Measurements from ENCODE around the gene PSMB9.
A peak's percentile ranks its signal among the peaks of the same experiment; 100 is the strongest.

PSMB9 gene

DNA sequence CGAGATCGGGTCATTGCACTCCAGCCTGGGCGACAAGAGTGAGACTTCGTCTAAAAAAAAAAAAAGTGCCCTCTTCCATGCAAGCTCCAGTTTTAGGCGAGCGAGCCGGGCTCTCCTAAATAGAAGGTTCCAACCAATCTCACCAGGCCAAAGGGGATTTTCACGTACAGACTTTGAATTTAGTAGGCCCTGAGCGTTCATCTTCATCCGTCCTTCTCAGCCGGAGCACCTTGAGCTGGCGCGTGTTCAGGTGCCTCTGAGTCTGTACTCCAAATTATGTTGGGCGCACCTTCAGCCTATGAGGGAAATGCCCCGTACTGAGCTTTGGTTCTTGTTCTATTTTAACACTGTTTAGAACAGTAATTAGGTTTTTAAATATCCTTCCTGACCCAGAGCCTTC lies 14.6 kb upstream of the PSMB9 start:
- DNase-seq (ENCODE audit: low read depth, low spot score) = no peak

DNA sequence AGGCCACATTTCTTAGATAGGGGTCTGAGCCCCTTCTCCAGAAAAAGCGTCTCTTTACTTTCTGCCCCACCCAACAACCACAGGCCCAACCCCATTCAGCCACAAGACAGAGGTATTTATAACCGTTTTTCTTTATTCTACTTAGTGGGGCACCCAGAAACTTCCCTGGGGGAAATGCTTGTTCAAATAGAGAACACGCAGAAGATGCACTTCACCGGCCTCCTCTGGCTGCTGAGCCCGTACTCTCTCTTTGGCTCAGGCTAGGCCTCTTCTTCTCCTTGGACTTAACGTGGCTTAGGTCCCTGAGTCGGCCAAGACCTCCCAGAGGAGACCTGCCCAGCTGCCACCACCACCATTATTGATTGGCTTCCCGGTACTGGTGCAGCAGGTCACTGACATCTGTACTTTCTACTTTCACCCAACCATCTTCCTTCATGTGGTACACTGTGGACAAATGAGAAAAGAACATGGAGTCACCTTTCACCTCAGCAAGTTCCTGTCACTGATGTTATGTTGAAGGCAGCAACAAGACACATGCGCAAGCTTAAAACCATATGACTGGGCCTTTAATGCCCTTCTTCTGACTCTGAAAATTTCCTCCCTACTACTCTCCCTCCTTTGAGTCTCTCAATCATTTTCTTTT lies 13.3 kb upstream of the PSMB9 start:
- DNase-seq (ENCODE audit: low read depth, low spot score) = no peak

DNA sequence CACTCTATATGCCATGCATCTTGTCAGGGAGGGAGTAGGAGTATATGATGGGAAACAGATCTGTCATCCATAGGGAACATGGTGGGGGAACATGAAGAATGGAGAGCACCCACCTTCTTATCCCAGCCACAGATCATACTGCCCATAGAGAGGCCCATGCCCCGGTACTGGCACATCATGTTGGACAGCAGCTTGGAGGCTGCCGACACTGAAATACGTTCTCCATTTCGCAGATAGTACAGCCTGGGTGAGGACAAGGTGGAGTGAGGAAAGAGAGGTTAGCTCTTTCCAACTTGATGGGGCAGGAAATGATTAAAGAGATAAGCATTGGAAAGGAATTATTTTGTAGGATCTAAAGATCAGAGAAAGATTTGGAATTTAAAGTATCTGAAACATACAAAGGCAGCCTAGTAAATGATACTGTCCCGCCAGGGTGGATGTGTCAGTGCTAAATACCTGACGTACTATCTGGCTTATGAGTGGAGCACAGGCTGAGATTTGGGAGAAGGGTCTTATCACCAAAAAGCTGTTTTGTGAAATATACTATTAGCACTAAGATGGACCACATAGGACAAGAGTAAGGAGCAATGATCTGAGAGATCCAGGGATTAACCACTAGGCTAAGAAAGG lies 11.9 kb upstream of the PSMB9 start:
- DNase-seq (ENCODE audit: low read depth, low spot score) = no peak

DNA sequence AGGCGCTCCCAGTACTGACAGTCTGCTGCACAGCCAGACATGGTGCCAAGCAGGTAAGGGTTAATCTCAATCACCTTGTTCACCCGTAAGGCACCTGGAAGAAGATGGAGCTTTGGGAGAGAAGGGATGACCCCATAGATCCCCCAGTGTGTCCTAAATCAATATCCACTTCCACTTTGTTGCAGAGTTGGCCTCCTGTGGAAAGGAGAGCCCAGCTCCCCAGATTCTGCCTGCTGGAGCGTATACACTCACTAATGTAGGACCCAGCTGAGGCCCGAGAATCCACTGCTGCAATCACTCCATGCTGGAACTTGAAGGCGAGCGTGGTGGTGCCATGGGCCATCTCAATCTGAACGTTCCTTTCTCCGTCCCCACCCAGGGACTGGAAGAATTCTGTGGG lies 11.3 kb upstream of the PSMB9 start:
- no peak for DNase-seq (ENCODE audit: low read depth, low spot score)

DNA sequence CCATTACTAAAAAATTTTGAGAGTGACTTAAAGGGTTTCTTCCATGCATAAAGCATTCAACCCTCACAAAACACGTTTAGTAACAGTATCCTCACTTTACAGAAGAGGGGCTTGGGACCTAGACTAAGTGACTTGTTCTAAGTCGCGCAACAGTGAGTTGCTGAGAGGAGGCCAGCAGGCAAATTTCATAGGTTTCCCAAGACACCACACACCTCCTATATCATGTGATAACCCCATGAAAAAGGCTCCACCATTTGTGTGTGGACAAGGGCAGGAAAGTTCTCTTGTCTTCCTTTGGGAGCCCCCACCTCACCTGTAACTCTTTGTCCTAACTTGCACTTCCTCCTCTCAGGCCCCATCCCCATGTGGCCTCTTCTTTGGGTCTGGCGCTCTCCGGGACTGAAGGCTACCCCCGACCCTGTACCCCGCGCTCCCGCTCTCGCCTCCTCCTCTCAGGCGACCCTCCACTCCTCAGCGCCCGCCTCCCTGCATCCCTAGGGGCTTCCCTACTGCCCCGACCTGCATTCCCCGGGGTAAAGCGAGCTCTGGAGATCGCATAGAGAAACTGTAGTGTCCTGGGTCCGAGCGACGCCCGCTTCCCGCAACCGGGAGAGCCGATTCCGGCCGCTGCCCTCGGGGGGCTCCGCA lies 10.5 kb upstream of the PSMB9 start:
- no peak for DNase-seq (ENCODE audit: low read depth, low spot score)

DNA sequence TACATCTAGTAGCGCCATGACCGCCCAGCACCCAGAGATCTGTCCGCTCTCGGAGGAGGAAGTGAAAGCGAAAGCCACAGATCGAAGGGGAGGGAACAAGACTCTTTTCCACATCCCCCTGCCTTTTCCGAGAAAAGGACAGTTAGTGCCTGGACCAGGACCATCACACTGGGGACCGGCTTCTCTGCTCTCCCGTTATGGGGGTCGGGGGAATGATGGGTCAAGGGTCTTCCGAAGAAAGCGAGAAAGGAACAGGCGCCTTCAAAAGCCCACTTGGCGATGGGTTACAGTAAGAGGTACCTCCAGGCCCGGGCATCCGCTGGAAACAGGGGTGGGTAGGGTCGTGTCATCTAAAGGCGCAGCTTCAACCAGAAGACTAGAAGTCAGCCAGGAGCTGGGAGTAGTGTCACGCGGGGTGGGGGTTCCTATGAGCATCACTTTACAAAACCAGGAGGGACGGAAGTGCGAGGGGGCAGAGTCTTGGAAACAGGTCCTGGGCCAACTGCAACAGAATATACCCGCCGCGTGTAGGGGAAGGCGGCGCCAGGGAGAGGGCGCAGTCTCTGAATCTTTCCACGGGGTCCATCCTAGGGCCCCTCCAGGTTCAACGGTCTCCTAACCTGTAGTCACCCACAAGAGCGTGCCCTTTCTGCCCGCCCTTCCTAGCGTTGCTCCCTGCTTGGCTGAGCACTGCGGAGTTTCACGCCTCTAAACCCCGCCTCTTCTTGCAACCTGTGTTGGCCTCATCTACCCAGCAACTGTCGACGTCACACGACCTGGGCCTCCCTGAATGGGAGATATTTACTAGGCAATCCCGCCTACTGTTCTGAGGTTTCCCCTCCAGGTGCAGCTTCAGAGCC lies 9.8 kb upstream of the PSMB9 start, which contains the start of gene PSMB8:
Gene PSMB8 (minus strand): TSS at position 69 of the 860 bp plus-strand sequence. CDS start 51 bp downstream, at position 18.
- DNase-seq (ENCODE audit: low read depth, low spot score) = peak; percentile 77

GRCh38 chr6:32844839-32845383 lies 9.1 kb upstream of the PSMB9 start:
- no peak for DNase-seq (ENCODE audit: low read depth, low spot score)

GRCh38 chr6:32845384-32845884 lies 8.6 kb upstream of the PSMB9 start:
- no peak for DNase-seq (ENCODE audit: low read depth, low spot score)

DNA sequence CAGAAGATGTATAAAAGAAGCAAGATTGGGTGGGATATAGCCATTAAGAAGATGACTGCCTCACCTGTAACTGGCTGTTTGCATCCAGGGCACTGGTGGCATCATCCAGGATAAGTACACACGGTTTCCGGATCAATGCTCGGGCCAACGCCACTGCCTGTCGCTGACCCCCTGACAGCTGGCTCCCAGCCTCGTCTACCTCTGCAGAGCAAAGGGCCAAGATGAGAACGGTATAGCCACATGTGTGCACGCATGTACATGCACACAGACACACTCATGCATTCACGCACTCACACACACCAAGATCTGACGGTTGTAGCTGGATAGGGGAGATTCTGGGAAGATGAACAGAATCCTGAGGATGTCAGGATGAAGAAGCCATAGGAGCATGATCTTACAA lies 7.0 kb upstream of the PSMB9 start:
- DNase-seq (ENCODE audit: low read depth, low spot score) = no peak

DNA sequence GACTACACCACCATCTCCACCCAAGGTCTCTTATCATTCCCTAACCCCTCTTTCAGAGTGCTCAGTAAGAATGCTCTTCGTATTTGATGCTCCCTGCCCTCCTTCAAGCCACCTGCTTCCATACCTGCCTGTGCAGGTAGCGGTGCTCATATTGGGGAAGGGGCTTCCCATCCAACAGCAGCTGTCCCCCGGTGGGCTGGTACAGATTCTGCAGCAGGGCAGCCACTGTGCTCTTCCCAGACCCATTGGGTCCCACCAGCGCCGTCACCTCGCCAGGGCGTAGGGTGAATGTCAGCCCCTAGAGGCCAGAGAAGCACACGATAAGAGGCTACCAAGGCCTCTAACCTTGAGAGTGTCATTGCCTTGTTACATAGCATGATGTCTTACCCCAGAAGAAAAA lies 6.2 kb upstream of the PSMB9 start:
- no peak for DNase-seq (ENCODE audit: low read depth, low spot score)

- no peak for DNase-seq (ENCODE audit: low read depth, low spot score)
Observed at GRCh38 chr6:32849126-32849525, 4.9 kb upstream of the PSMB9 start.

GRCh38 chr6:32851025-32851424 lies 3.0 kb upstream of the PSMB9 start:
- no peak for DNase-seq (ENCODE audit: low read depth, low spot score)

GRCh38 chr6:32852018-32852843 lies 1.8 kb upstream of the PSMB9 start:
- no peak for DNase-seq (ENCODE audit: low read depth, low spot score)

- DNase-seq (ENCODE audit: low read depth, low spot score) = no peak
Observed at GRCh38 chr6:32852844-32853540, 1.0 kb upstream of the PSMB9 start.

GRCh38 chr6:32854376-32855178 lies 585 bp downstream of the PSMB9 start:
- DNase-seq (ENCODE audit: low read depth, low spot score) = no peak

GRCh38 chr6:32855467-32856174 lies 1.6 kb downstream of the PSMB9 start:
- DNase-seq (ENCODE audit: low read depth, low spot score) = no peak

GRCh38 chr6:32857156-32857891 lies 3.3 kb downstream of the PSMB9 start:
- DNase-seq (ENCODE audit: low read depth, low spot score) = no peak

- no peak for DNase-seq (ENCODE audit: low read depth, low spot score)
Observed at GRCh38 chr6:32858194-32858593, 4.2 kb downstream of the PSMB9 start.

Data from smooth muscle cell of the brain vasculature (primary cell).